LNCaP clone FGC (cell line): ENCODE data around the gene RNASE2.
"Not testable (repeated sequence)": the region's sequence is repeated elsewhere in the genome, so short reads cannot be mapped to it uniquely, and the experiment has no call there.

Experiments used
- DNase-seq: peaks from one replicate; pipeline ENCODE4 v3.0.0-alpha.2; 2011; ENCODE audit warnings: low read depth
- H3K4me3 ChIP-seq: 2 replicates; pipeline ENCODE4 v1.5.1; 2011; ENCODE audit warnings: mild to moderate bottlenecking, low read depth, low read length, control low read depth
- CTCF ChIP-seq: IDR thresholded peaks from 2 replicates; pipeline ENCODE4 v1.5.1; 2012; ENCODE audit warnings: mild to moderate bottlenecking; ENCODE audit not compliant: control insufficient read depth, insufficient read depth; ENCODE audit errors: extremely low read depth

RNASE2 gene

DNA sequence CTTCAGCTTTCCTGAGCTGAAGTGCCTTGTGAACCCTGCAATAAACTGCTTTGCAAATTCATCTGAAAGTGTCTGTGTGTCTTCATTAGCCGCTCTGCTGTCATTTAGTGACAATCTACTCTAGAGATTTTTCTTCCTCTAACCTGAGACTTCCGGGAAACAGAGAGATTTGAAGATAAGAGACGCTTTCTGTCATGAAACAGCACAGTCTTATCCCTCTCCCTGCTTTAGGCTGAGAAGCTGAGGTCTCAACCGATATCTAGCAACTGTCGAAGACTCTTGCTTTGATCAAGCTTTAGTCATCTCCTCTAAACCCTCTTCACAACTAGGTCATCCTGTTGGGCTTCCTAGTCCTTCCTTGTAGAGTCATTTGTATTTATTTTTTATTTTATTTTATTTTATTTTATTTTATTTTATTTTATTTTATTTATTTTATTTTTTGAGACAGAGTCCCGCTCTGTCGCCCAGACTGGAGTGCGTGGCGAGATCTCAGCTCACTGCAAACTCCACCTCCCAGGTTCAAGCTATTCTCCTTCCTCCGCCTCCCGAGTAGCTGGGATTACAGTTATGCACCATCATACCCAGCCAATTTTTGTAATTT is 1.2 kb downstream of the RNASE2 start:
- TF ChIP-seq CTCF: no peak
- H3K4me3 ChIP-seq: no peak overlapping the region
- DNase-seq: no peak

- H3K4me3 ChIP-seq, DNase-seq: not testable (repeated sequence)
Measured at GRCh38 chr14:20958946-20959345, 3.7 kb downstream of the RNASE2 start.

DNA sequence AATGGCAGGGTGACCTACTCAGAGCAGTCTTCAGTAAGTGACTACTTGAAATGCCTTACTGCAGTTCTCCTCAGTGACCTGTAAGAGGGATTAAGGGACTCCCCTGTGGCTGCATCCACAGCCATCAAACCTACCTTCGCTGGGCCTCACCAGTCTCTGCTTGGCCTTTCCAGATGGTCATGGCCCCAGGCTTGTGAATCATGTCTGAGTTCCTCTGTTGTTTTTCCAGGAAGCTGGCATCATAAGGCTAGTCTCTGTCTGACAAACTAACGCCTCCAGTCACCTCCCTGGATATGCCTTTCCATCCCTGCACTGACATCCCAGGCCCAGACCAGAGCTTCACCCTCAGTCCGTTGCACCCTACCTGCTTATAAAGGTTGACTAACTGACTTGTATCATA is 14.0 kb downstream of the RNASE2 start:
- H3K4me3 ChIP-seq: no peak overlapping the region
- TF ChIP-seq CTCF: no peak
- no peak for DNase-seq

GRCh38 chr14:20970647-20970982 is 15.3 kb downstream of the RNASE2 start:
- H3K4me3 ChIP-seq: no peak overlapping the region
- no peak for TF ChIP-seq CTCF
- no peak for DNase-seq

DNA sequence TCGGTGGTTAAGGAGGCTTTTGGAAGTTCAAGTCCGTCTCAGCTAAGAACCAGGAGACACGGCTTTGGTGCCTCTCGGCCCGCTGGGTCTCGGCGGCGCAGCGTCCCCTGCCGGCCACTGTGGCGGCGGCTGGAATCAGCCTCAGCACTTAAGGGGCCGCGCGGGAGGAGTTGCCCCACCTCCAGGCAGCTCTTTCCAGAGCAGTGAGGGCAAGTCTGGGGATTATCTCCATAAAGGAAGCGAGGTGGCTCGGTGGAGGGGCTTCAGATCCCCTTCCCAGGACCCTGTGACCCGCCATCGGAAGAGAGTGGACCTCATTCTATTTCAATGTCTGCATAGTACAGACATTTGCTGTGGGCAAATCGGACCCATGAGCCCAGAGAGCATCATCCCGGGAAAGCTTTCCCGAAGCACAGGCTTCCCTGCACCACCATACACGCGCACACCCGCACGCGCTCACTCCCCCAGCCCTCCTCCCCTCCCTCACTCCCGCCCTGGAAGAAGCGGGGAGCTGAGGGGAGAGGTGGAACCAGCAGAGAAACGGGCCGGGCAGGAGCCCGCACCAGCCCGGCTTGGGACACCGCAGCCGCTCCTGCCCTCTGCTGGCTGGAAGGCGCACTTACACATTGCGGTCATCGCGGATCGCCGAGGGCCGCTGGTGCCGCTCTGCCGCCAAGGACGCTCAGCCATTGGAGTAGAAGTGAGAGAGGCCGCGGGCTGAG is 15.9 kb downstream of the RNASE2 start:
- peak; percentile 44 for DNase-seq
- H3K4me3 ChIP-seq: peak overlapping the region; percentile 54
- TF ChIP-seq CTCF: peak; percentile 97

DNA sequence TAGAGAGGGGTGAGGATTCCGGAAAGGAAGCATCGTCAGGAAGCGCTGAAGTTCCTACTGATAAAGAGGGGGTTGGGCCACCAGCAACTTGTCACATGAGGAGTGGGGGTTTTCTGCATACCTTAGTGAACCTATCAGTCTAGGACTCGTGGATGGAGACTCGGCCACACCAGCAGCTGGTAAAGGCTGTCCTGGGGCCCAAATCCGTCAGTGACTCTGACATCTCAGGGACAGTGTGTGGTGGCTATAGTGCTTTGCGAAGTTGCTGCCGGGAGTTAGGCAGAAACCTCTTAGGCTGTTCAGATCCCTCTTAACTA is 16.4 kb downstream of the RNASE2 start:
- H3K4me3 ChIP-seq: no peak overlapping the region; the same call in 1 of the 2 replicates
- DNase-seq: no peak
- no peak for TF ChIP-seq CTCF

DNA sequence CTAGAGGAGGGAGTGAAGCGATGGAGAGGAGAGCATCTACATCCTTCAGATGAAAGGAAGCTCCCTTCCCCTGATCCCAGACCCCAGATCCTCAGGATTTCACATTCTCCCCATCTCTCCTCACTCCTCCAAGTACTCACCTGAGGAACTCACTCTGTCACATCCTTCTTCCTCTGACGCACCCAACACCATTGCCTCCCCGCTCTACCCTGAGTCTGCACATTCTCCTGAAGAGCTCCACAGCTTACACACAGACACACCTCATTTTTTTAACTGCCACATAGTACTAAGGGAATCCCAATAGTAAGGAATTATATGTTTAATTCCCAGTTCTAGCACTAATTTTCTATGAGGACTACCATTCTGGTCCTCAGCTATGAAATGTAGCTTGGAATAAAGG is 18.2 kb downstream of the RNASE2 start:
- no peak for TF ChIP-seq CTCF
- no peak for DNase-seq
- H3K4me3 ChIP-seq: no peak overlapping the region
